HEK293T (cell line): ENCODE data around the gene SULT1A2.
"Not testable (repeated sequence)": the region's sequence is repeated elsewhere in the genome, so short reads cannot be mapped to it uniquely, and the experiment has no call there.

ENCODE experiments used
- FOXA1 ChIP-seq: fragments of 450-650 bp; IDR thresholded peaks from 2 replicates; pipeline ENCODE4 v1.6.1; 2016; ENCODE audit warnings: mild to moderate bottlenecking
- SP1 ChIP-seq: fragments of 450-650 bp; IDR thresholded peaks from 2 replicates; pipeline ENCODE4 v1.6.1; 2017
- SUZ12 ChIP-seq: fragments of 450-650 bp; IDR thresholded peaks from 2 replicates; pipeline ENCODE4 v1.6.1; 2016; ENCODE audit warnings: mild to moderate bottlenecking

DNA sequence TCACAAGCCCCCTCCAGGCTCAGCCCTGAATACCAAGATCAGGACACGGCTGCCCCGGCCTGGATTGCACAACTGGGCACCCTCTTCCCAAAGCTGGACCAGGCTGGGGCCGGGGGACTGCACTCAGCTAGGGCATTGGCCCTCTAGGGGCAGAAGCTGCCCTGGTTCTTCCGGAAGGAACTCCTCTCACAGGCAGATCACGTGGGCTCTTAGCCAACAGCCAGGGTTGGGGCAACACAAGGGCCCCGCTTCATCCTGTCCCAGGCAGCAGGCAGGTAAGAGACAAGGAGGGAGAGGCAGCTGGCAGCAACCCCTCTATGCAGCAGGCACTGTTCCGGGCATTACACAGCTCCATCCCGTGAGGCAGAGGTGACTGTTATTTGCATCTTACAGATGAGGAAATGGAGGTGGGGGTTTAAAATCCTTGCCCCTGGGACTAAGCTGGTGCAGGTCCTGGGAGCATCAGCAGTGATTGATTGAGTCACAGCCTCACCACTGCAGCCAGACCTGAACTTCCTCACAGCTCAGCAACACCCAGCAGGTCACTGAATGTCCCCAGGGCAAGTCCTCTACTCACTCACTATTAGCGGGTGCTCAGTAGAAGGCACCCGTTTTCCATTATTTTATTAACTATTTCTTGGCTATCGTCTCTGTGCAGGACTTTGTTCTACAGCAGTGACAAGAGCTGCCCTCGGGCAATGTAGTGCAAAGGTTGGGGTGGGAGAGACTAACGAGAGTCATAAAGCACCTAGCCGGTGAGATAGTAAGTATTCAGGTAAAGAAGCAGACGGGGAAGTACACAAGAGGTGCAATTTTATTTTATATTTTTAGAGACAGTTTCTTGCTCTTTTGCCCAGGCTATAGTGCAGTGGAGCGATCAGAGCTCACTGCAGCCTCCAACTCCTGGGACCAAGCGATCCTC lies 15.8 kb upstream of the SULT1A2 start:
- TF ChIP-seq SUZ12, FOXA1, SP1: not testable (repeated sequence)
